Peyer's patch (tissue), 4 donors: Measurements from ENCODE around the gene IFT88. TPM values are rescaled to one million over a fixed set of nuclear protein-coding genes. Genes with fewer than 3 reads are reported as not detected.

Experiments
- DNase-seq, 3 donors: peaks; one replicate each; pipeline ENCODE4 v3.0.0-alpha.2; 2017 to 2019
- H3K27ac ChIP-seq, 4 donors: fragments of 200-600 bp; sonication (generic); one replicate each; pipeline ENCODE4 v1.5.1; 2016 to 2019
- H3K27me3 ChIP-seq, 2 donors: fragments of 200-600 bp; sonication (generic); one replicate each; pipeline ENCODE4 v1.5.1; 2019
- H3K36me3 ChIP-seq, 3 donors: fragments of 200-600 bp; sonication (generic); one replicate each; pipeline ENCODE4 v1.5.1; 2016 to 2019
- H3K4me1 ChIP-seq, 4 donors: fragments of 200-600 bp; sonication (generic); one replicate each; pipeline ENCODE4 v1.5.1; 2016 to 2019
- H3K4me3 ChIP-seq, 4 donors: fragments of 200-600 bp; sonication (generic); 1 replicate in 3 of 4; 2 replicates in 1 of 4; pipeline ENCODE4 v1.5.1; 2016 to 2019; ENCODE audit warnings: mild to moderate bottlenecking in 1 of 4
- H3K9me3 ChIP-seq, 4 donors: fragments of 200-600 bp; sonication (generic); one replicate each; pipeline ENCODE4 v1.5.1; 2016 to 2019; ENCODE audit warnings: mild to moderate bottlenecking in 1 of 4
- CTCF ChIP-seq, 6 experiments: fragments of 450-650 bp in 4 of 6; fragments of 200-600 bp in 2 of 6; sonication (generic) in 1 of 6; IDR thresholded peaks; one replicate each; pipeline ENCODE4 v1.5.1; 2017 to 2019; ENCODE audit warnings: antibody characterized with exemption in 6 of 6, mild to moderate bottlenecking in 3 of 6, moderate library complexity in 1 of 6
- POLR2A ChIP-seq, 2 donors: fragments of 450-650 bp; IDR thresholded peaks; one replicate each; pipeline ENCODE4 v1.5.1; 2017; ENCODE audit warnings: antibody characterized with exemption in 2 of 2, mild to moderate bottlenecking in 2 of 2, moderate library complexity in 2 of 2
- total RNA-seq, 4 donors: library from RNA; depleted of rRNA; stranded (reverse); fragments of >200 nt; gene quantifications; one replicate each; pipeline ENCODE4 v1.1.0, GENCODE V29; 2016

IFT88 gene
- total RNA-seq, 4 donors from 2014 or later = 25.6 to 30.5 (median 25.8) TPM

GRCh38 chr13:20686167-20686566, 119.2 kb downstream of the IFT88 start:
- H3K4me1 ChIP-seq = no peaks in the 10 kb centered on the region

GRCh38 chr13:20686863-20687579, 120.1 kb downstream of the IFT88 start:
- Histone ChIP-seq H3K27ac (no peak overlapping the region), H3K9me3 (no peaks in the 10 kb centered on the region), H3K4me3 (no peak overlapping the region), H3K36me3 (peaks cover 0 to 13% (median 0%) of the 10 kb centered on the region in 3 donors), H3K27me3 (no peaks in the 10 kb centered on the region), H3K4me1 (no peaks in the 10 kb centered on the region)
- no peak for TF ChIP-seq POLR2A (IDR thresholded peaks at IDR 0.05)
- no peak for TF ChIP-seq CTCF (IDR thresholded peaks at IDR 0.05)
- DNase-seq = no peak

More at GRCh38 chr13:20686167-20686566, 119.2 kb downstream of the IFT88 start:
- DNase-seq = no peak
- no peak for TF ChIP-seq CTCF (IDR thresholded peaks at IDR 0.05)
- no peak for TF ChIP-seq POLR2A (IDR thresholded peaks at IDR 0.05)
- Histone ChIP-seq H3K9me3 (no peaks in the 10 kb centered on the region), H3K36me3 (peaks cover 0 to 7% (median 0%) of the 10 kb centered on the region in 3 donors), H3K4me3 (no peak overlapping the region), H3K27ac (no peak overlapping the region), H3K27me3 (no peaks in the 10 kb centered on the region)

- DNase-seq = no peak
- no peak overlapping the region for H3K27ac ChIP-seq
- no peaks in the 10 kb centered on the region for H3K9me3 ChIP-seq
- peaks cover 0 to 13% (median 0%) of the 10 kb centered on the region in 3 donors for H3K36me3 ChIP-seq
- TF ChIP-seq CTCF (IDR thresholded peaks at IDR 0.05) (no peak), POLR2A (IDR thresholded peaks at IDR 0.05) (no peak)
- H3K4me3 ChIP-seq = no peak overlapping the region
- H3K27me3 ChIP-seq = no peaks in the 10 kb centered on the region
- no peaks in the 10 kb centered on the region for H3K4me1 ChIP-seq
Observed at GRCh38 chr13:20689291-20689690, 122.3 kb downstream of the IFT88 start.

GRCh38 chr13:20691616-20692015, 124.7 kb downstream of the IFT88 start:
- Histone ChIP-seq H3K27me3 (no peaks in the 10 kb centered on the region), H3K9me3 (no peaks in the 10 kb centered on the region), H3K27ac (no peak overlapping the region), H3K4me3 (no peak overlapping the region), H3K4me1 (no peaks in the 10 kb centered on the region), H3K36me3 (peaks cover 0 to 13% (median 0%) of the 10 kb centered on the region in 3 donors)
- no peak for DNase-seq
- no peak for TF ChIP-seq POLR2A (IDR thresholded peaks at IDR 0.05)
- TF ChIP-seq CTCF (IDR thresholded peaks at IDR 0.05) = no peak

GRCh38 chr13:20696073-20696472, 129.1 kb downstream of the IFT88 start:
- peaks cover 0 to 7% (median 0%) of the 10 kb centered on the region in 3 donors for H3K36me3 ChIP-seq
- H3K4me3 ChIP-seq = no peak overlapping the region
- no peak overlapping the region for H3K27ac ChIP-seq
- TF ChIP-seq POLR2A (IDR thresholded peaks at IDR 0.05) (no peak), CTCF (IDR thresholded peaks at IDR 0.05) (no peak)
- H3K9me3 ChIP-seq = no peaks in the 10 kb centered on the region
- H3K27me3 ChIP-seq = no peaks in the 10 kb centered on the region
- no peak for DNase-seq
- H3K4me1 ChIP-seq = no peaks in the 10 kb centered on the region
